BLaER1 (cell line): ENCODE data around the gene TBCE.

Source experiments
- H3K27ac ChIP-seq: shearing (Covaris generic); formaldehyde crosslinking; 2 replicates; pipeline ENCODE4 v1.8.1; 2022
- H3K27me3 ChIP-seq: shearing (Covaris generic); formaldehyde crosslinking; 2 replicates; pipeline ENCODE4 v1.8.1; 2022
- H3K36me3 ChIP-seq: shearing (Covaris generic); formaldehyde crosslinking; 2 replicates; pipeline ENCODE4 v1.8.1; 2022
- H3K4me1 ChIP-seq: shearing (Covaris generic); formaldehyde crosslinking; 2 replicates; pipeline ENCODE4 v1.8.1; 2022
- H3K4me2 ChIP-seq: shearing (Covaris generic); formaldehyde crosslinking; 2 replicates; pipeline ENCODE4 v1.8.1; 2022
- H3K4me3 ChIP-seq: shearing (Covaris generic); formaldehyde crosslinking; 2 replicates; pipeline ENCODE4 v1.8.1; 2022
- H3K9ac ChIP-seq: shearing (Covaris generic); formaldehyde crosslinking; 2 replicates; pipeline ENCODE4 v1.8.1; 2022
- H3K9me3 ChIP-seq: shearing (Covaris generic); formaldehyde crosslinking; 2 replicates; pipeline ENCODE4 v1.8.1; 2022
- H4K20me1 ChIP-seq: shearing (Covaris generic); formaldehyde crosslinking; 2 replicates; pipeline ENCODE4 v1.8.1; 2022
- Cebpa-rat ChIP-seq: shearing (Covaris generic); IDR thresholded peaks from 2 replicates; pipeline ENCODE4 v1.8.1; 2022

The TBCE gene

GRCh38 chr1:235410467-235410866, 43.2 kb downstream of the TBCE start:
- Histone ChIP-seq H3K4me1 (no peaks in the 10 kb centered on the region), H3K9ac (no peak overlapping the region), H3K9me3 (no peaks in the 10 kb centered on the region), H3K4me2 (no peak overlapping the region), H3K27me3 (no peaks in the 10 kb centered on the region), H4K20me1 (no peaks in the 10 kb centered on the region), H3K27ac (no peak overlapping the region), H3K36me3 (peaks cover 9% of the 10 kb centered on the region; the same call in 1 of the 2 replicates), H3K4me3 (no peak overlapping the region)
- no peak for TF ChIP-seq Cebpa-rat

GRCh38 chr1:235411489-235412486, 44.6 kb downstream of the TBCE start:
- H3K9ac ChIP-seq, result no peak overlapping the region
- no peaks in the 10 kb centered on the region for H4K20me1 ChIP-seq
- no peak overlapping the region for H3K4me2 ChIP-seq
- TF ChIP-seq Cebpa-rat, result no peak
- no peaks in the 10 kb centered on the region for H3K4me1 ChIP-seq
- H3K27ac ChIP-seq, result no peak overlapping the region
- no peaks in the 10 kb centered on the region for H3K27me3 ChIP-seq
- no peaks in the 10 kb centered on the region for H3K9me3 ChIP-seq
- H3K4me3 ChIP-seq, result no peak overlapping the region
- peaks cover 9% of the 10 kb centered on the region; the same call in 1 of the 2 replicates for H3K36me3 ChIP-seq

GRCh38 chr1:235415008-235415904, 48.0 kb downstream of the TBCE start:
- no peak overlapping the region for H3K4me3 ChIP-seq
- TF ChIP-seq Cebpa-rat, result no peak
- H3K27ac ChIP-seq, result no peak overlapping the region
- peaks cover 18% of the 10 kb centered on the region; the same call in 1 of the 2 replicates for H3K36me3 ChIP-seq
- no peaks in the 10 kb centered on the region for H4K20me1 ChIP-seq
- H3K4me1 ChIP-seq, result peaks cover 12% of the 10 kb centered on the region; the same call in 1 of the 2 replicates
- H3K27me3 ChIP-seq, result no peaks in the 10 kb centered on the region
- H3K4me2 ChIP-seq, result no peak overlapping the region
- no peak overlapping the region for H3K9ac ChIP-seq
- H3K9me3 ChIP-seq, result no peaks in the 10 kb centered on the region

GRCh38 chr1:235416662-235417049, 49.4 kb downstream of the TBCE start:
- Histone ChIP-seq H3K9ac (no peak overlapping the region), H3K27me3 (no peaks in the 10 kb centered on the region), H3K4me1 (peaks cover 23% of the 10 kb centered on the region), H3K9me3 (no peaks in the 10 kb centered on the region), H3K36me3 (peaks cover 18% of the 10 kb centered on the region; the same call in 1 of the 2 replicates), H3K27ac (no peak overlapping the region), H4K20me1 (peaks cover 4% of the 10 kb centered on the region; the same call in 1 of the 2 replicates), H3K4me2 (no peak overlapping the region), H3K4me3 (no peak overlapping the region)
- no peak for TF ChIP-seq Cebpa-rat

- Histone ChIP-seq H3K36me3 (peaks cover 18% of the 10 kb centered on the region; the same call in 1 of the 2 replicates), H4K20me1 (peaks cover 7% of the 10 kb centered on the region; the same call in 1 of the 2 replicates), H3K4me2 (no peak overlapping the region), H3K4me3 (no peak overlapping the region), H3K27me3 (no peaks in the 10 kb centered on the region), H3K27ac (no peak overlapping the region), H3K9me3 (no peaks in the 10 kb centered on the region), H3K4me1 (peaks cover 29% of the 10 kb centered on the region), H3K9ac (no peak overlapping the region)
- TF ChIP-seq Cebpa-rat, result no peak
These were observed 50.0 kb downstream of the TBCE start for GRCh38 chr1:235417086-235417697.

GRCh38 chr1:235421751-235422150, 54.5 kb downstream of the TBCE start:
- peaks cover 23% of the 10 kb centered on the region; the same call in 1 of the 2 replicates for H4K20me1 ChIP-seq
- H3K27me3 ChIP-seq, result no peaks in the 10 kb centered on the region
- H3K36me3 ChIP-seq, result peaks cover 8% of the 10 kb centered on the region; the same call in 1 of the 2 replicates
- H3K27ac ChIP-seq, result no peak overlapping the region
- no peak overlapping the region for H3K9ac ChIP-seq
- H3K4me2 ChIP-seq, result peak overlapping the region; percentile 87
- H3K4me1 ChIP-seq, result peaks cover 69% of the 10 kb centered on the region
- TF ChIP-seq Cebpa-rat, result no peak
- no peaks in the 10 kb centered on the region for H3K9me3 ChIP-seq
- H3K4me3 ChIP-seq, result no peak overlapping the region

GRCh38 chr1:235423214-235423652, 56.0 kb downstream of the TBCE start:
- Histone ChIP-seq H3K36me3 (peaks cover 11% of the 10 kb centered on the region; the same call in 1 of the 2 replicates), H3K27ac (peak overlapping the region; percentile 67), H3K4me2 (peak overlapping the region; percentile 87), H3K27me3 (no peaks in the 10 kb centered on the region), H3K4me1 (peaks cover 77% of the 10 kb centered on the region), H3K4me3 (peak overlapping the region; percentile 51), H3K9ac (peak overlapping the region; percentile 56), H3K9me3 (no peaks in the 10 kb centered on the region), H4K20me1 (peaks cover 23% of the 10 kb centered on the region; the same call in 1 of the 2 replicates)
- TF ChIP-seq Cebpa-rat, result no peak

- peak overlapping the region; percentile 87 for H3K4me2 ChIP-seq
These were observed 56.9 kb downstream of the TBCE start for GRCh38 chr1:235424092-235424491.

GRCh38 chr1:235425357-235425756, 58.1 kb downstream of the TBCE start:
- Histone ChIP-seq H3K27me3 (no peaks in the 10 kb centered on the region), H3K4me1 (peaks cover 65% of the 10 kb centered on the region), H3K36me3 (0 out of 2 replicates have a peak, but pooled peaks cover 9% of the 10 kb centered on the region), H3K9ac (0 out of 2 replicates have a peak overlapping the region, but pooled peaks have one; percentile 15), H3K4me3 (no peak overlapping the region), H3K27ac (no peak overlapping the region), H4K20me1 (peaks cover 23% of the 10 kb centered on the region; the same call in 1 of the 2 replicates), H3K9me3 (no peaks in the 10 kb centered on the region), H3K4me2 (peak overlapping the region; percentile 87)
- no peak for TF ChIP-seq Cebpa-rat

More at GRCh38 chr1:235424092-235424491, 56.9 kb downstream of the TBCE start:
- no peaks in the 10 kb centered on the region for H3K9me3 ChIP-seq
- peak overlapping the region; percentile 51 for H3K4me3 ChIP-seq
- H3K27me3 ChIP-seq, result no peaks in the 10 kb centered on the region
- TF ChIP-seq Cebpa-rat, result no peak
- peak overlapping the region; percentile 56 for H3K9ac ChIP-seq
- 0 out of 2 replicates have a peak overlapping the region, but pooled peaks have one; percentile 67 for H3K27ac ChIP-seq
- peaks cover 73% of the 10 kb centered on the region for H3K4me1 ChIP-seq
- H4K20me1 ChIP-seq, result peaks cover 23% of the 10 kb centered on the region; the same call in 1 of the 2 replicates
- 0 out of 2 replicates have a peak, but pooled peaks cover 9% of the 10 kb centered on the region for H3K36me3 ChIP-seq
